Adrenal gland (tissue), 5 donors: ENCODE measurements around the gene IRX2.

Experiments used
- POLR2A ChIP-seq, 2 donors: fragments of 450-650 bp; IDR thresholded peaks; one replicate each; pipeline ENCODE4 v1.6.1; 2017; ENCODE audit warnings: antibody characterized with exemption in 2 of 2, mild to moderate bottlenecking in 2 of 2, moderate library complexity in 1 of 2
- TF ChIP-seq, protein P1 (sequence below), 6 experiments: fragments of 450-650 bp in 4 of 6; fragments of 200-600 bp in 2 of 6; sonication (generic) in 1 of 6; IDR thresholded peaks; 1 replicate in 5 of 6; 2 replicates in 1 of 6; pipeline versions ENCODE4 v1.5.1 to v1.8.0; 2016 to 2021; ENCODE audit warnings: antibody characterized with exemption in 6 of 6, mild to moderate bottlenecking in 2 of 6, moderate library complexity in 1 of 6
- donor health status: DM: no; HTN: no; CAD: no.

DNA sequence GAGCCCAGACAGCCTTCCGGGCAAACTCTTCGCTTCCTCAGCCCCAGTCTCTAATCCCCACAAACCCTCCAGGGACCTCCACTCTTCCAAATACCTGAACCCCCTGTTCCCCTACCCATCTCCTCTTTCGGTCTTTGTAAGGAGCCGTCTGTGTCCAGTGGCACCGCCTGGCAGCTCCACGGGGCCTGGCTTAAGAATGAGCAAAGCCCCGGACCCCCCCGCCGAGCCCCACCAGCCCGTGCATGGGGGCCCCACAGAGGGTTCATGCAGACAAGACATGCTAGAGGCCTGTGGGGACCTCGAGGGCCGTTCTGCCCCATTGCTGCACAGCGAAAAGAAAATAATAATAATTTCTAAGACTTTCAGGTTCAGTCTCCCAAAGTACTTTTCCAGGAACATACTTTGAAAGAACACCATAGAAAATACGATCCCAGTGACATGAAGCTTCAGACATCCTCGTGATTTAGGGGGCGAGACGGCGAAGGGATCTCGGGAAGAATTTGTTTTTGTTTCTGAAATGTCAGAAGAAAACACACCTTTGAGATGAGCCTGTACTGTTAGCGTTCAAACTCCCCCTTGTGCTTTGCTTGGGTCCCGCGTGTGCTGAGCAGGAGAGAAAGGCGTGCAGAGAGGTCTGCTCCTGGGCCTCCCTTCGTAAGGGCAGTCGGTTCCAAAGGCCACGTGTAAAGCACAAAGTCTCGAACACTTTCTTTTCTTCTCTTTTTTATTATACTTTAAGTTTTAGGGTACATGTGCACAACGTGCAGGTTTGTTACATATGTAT lies 49.2 kb downstream of the IRX2 start:
- TF ChIP-seq, protein P1, sequence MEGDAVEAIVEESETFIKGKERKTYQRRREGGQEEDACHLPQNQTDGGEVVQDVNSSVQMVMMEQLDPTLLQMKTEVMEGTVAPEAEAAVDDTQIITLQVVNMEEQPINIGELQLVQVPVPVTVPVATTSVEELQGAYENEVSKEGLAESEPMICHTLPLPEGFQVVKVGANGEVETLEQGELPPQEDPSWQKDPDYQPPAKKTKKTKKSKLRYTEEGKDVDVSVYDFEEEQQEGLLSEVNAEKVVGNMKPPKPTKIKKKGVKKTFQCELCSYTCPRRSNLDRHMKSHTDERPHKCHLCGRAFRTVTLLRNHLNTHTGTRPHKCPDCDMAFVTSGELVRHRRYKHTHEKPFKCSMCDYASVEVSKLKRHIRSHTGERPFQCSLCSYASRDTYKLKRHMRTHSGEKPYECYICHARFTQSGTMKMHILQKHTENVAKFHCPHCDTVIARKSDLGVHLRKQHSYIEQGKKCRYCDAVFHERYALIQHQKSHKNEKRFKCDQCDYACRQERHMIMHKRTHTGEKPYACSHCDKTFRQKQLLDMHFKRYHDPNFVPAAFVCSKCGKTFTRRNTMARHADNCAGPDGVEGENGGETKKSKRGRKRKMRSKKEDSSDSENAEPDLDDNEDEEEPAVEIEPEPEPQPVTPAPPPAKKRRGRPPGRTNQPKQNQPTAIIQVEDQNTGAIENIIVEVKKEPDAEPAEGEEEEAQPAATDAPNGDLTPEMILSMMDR (IDR thresholded peaks at IDR 0.05), result no peak
- TF ChIP-seq POLR2A (IDR thresholded peaks at IDR 0.05), result no peak
